Activated T-cell treated with anti-CD3 and anti-CD28 coated beads, Interleukin-2, amount 50 U/mL, for 4 hours (primary cell): ENCODE results near the gene PXDN. TPM values are rescaled to one million over a fixed set of nuclear protein-coding genes. Genes with fewer than 3 reads are reported as not detected.
A peak's percentile ranks its signal among the peaks of the same experiment; 100 is the strongest.
"Not testable (repeated sequence)": the region's sequence is repeated elsewhere in the genome, so short reads cannot be mapped to it uniquely, and the experiment has no call there.

Source experiments
- ATAC-seq, 2 donors: fragments of 200-7000 bp; cut with Tn5 transposase; one replicate each; pipeline ENCODE4 v1.10.0; 2021
- DNase-seq: peaks from one replicate; pipeline ENCODE4 v3.0.0-alpha.2; 2020
- H3K27me3 Mint-ChIP-seq: one replicate; pipeline ENCODE4 v1.8.0; 2021; ENCODE audit warnings: low read depth, mixed read lengths
- H3K36me3 Mint-ChIP-seq: one replicate; pipeline ENCODE4 v1.8.0; 2022; ENCODE audit warnings: mixed read lengths; ENCODE audit not compliant: insufficient read depth
- H3K4me1 Mint-ChIP-seq: one replicate; pipeline ENCODE4 v1.8.0; 2021; ENCODE audit warnings: low read depth, mixed read lengths
- H3K4me3 Mint-ChIP-seq: one replicate; pipeline ENCODE4 v1.8.0; 2021; ENCODE audit warnings: mild to moderate bottlenecking, moderate library complexity, mixed read lengths
- H3K9me3 Mint-ChIP-seq: one replicate; pipeline ENCODE4 v1.8.0; 2021; ENCODE audit warnings: mixed read lengths
- total RNA-seq, 3 donors: library from RNA; stranded (reverse); gene quantifications; one replicate each; pipeline ENCODE4 v1.2.1, GENCODE V29; 2021

The PXDN gene
- total RNA-seq, 3 donors from 2014 or later = 0.76 to 1.2 (median 1.2) TPM

DNA sequence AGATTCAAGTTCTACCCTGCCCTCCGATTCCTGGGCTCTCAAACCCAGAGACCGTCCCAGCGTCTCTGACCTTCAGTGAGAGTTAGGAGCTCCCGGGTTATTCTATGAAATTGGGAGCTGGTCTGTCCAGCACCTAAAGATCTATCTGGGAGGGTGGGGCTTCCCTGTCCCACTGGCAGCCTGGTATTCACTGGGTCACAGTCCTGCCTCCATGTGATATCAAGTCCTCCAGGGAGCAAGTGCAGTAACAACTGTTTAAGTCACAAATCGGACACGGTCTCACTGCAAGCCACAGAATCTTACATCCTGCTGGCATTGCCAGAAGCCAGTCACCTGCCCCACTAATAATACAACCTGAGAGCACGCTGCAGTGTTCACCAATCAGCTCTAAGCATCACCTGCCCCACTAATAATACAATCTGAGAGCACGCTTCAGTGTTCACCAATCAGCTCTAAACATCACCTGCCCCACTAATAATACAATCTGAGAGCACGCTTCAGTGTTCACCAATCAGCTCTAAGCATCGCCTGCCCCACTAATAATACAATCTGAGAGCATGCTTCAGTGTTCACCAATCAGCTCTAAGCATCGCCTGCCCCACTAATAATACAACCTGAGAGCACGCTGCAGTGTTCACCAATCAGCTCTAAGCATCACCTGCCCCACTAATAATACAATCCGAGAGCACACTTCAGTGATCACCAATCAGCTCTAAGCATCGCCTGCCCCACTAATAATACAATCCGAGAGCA is 38.0 kb downstream of the PXDN start:
- not testable (repeated sequence) for H3K4me3 Mint-ChIP-seq, H3K36me3 Mint-ChIP-seq, H3K4me1 Mint-ChIP-seq, H3K27me3 Mint-ChIP-seq, ATAC-seq, DNase-seq, H3K9me3 Mint-ChIP-seq

DNA sequence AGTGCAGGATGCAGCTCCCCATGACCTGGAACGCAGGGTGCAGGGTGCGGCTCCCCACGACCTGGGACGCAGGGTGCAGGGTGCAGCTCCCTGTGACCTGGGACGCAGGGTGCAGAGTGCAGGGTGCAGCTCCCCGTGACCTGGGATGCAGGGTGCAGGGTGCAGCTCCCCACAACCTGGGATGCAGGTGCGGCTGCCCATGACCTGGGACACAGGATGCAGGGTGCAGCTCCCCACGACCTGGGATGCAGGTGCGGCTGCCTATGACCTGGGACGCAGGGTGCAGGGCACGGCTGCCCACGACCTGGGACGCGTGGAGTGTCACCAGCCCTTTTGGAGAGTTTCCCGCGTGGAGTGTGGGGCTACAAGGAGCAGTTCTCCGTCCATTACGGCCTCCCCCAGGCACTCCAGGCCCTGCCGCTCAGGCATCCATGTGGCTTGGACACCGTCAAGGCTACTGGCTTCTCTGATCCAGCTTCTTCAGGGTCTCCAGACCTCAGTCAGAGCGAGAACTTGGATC is 38.7 kb downstream of the PXDN start:
- peaks cover 5% of the 10 kb centered on the region for H3K27me3 Mint-ChIP-seq
- no peaks in the 10 kb centered on the region for H3K9me3 Mint-ChIP-seq
- DNase-seq = no peak
- H3K4me1 Mint-ChIP-seq = peaks cover 1% of the 10 kb centered on the region
- no peak for ATAC-seq
- no peak overlapping the region for H3K4me3 Mint-ChIP-seq
- H3K36me3 Mint-ChIP-seq = no peaks in the 10 kb centered on the region

DNA sequence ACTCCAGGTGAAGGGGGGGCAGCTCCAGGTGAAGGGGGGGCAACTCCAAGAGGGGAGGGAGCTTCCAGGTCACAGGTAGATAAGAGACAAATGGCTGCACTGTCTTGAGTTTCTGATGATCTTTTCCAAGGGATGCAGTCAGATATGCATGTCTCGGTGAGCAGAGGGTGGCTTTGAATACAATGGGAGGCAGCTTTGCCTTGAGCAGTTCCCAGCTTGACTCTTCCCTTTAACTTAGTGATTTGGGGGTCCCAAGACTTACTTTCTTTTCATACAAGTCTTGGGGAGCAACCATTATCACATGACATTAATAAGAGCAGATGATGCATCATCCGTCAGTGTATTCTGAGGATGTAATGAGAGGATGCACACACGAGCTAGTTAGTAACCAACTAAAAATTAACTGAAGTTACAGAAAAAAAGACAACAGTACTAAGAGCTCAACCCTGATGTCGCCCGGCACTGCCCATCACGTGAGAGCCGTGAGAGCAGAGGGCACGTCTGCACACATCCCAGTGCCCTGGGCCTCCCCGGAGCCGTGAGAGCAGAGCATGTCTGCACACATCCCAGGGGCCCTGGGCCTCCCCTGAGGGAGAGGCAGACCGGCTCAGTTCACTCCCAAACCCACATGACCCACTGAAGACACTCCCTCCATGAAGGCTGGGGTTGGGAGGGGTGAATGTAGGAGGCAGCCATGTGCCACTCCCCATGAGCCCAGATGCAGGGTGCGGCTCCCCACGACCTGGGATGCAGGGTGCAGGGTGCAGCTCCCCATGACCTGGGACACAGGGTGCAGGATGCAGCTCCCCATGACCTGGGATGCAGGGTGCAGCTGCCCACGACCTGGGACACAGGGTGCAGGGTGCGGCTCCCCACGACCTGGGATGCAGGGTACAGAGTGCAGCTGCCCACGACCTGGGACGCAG is 39.4 kb downstream of the PXDN start:
- ATAC-seq (no peak), DNase-seq (no peak)
- H3K27me3 Mint-ChIP-seq = peaks cover 5% of the 10 kb centered on the region
- H3K9me3 Mint-ChIP-seq = no peaks in the 10 kb centered on the region
- no peaks in the 10 kb centered on the region for H3K36me3 Mint-ChIP-seq
- H3K4me1 Mint-ChIP-seq = peaks cover 1% of the 10 kb centered on the region
- no peak overlapping the region for H3K4me3 Mint-ChIP-seq

DNA sequence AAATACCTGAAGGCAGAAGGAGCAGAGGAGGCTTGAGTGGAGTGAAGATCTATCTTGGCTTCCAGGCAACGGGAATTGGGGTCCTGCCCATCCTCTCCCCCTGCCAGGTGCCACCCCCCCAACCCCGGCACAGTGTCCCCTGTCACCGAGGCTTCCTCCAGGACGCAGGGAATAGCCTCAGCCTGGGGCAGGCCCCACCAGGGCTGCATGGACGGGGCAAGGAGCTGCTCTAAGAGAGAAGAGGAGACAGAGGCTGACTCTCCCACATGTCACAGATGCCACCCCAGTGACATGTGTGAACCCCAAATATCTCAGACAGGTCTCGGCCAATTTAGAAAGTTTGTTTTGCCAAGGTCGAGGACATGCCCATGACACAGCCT is 42.1 kb downstream of the PXDN start:
- no peaks in the 10 kb centered on the region for H3K9me3 Mint-ChIP-seq
- H3K27me3 Mint-ChIP-seq = peaks cover 5% of the 10 kb centered on the region
- no peaks in the 10 kb centered on the region for H3K36me3 Mint-ChIP-seq
- no peak for DNase-seq
- no peaks in the 10 kb centered on the region for H3K4me1 Mint-ChIP-seq
- no peak for ATAC-seq
- H3K4me3 Mint-ChIP-seq = no peak overlapping the region

DNA sequence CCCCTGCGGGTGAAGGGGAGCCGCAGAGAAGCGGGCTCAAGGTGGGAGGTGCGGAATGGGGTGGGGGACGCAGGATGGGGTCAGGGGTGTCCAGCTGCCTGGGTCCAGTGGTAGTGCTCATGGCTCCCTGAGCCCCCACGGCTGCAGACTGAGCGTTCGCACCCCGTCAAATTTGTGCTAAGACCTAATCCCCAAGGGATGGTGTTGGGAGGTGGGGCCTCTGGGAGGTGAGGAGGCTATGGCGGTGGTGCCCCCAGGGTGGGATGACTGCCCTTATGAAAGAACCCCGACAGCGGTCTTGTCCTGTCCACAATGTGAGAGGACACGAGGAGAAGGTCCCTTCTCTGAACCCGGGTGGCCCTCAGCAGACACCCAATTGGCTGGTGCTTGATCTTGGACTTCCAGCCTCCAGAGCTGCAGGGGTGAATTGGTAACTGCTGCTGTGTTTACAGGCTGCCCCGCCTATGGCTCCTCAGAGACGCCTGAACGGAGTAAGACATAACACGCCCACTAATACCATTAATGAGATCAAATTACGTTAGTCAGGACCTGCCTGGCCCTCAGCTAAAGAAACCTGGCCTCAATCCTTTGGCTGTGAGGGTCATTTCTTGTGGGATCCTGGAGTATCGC is 42.6 kb downstream of the PXDN start:
- Mint-ChIP-seq H3K4me3 (no peak overlapping the region), H3K27me3 (peaks cover 5% of the 10 kb centered on the region), H3K4me1 (no peaks in the 10 kb centered on the region), H3K9me3 (peaks cover under 1% of the 10 kb centered on the region), H3K36me3 (no peaks in the 10 kb centered on the region)
- ATAC-seq = no peak
- no peak for DNase-seq

DNA sequence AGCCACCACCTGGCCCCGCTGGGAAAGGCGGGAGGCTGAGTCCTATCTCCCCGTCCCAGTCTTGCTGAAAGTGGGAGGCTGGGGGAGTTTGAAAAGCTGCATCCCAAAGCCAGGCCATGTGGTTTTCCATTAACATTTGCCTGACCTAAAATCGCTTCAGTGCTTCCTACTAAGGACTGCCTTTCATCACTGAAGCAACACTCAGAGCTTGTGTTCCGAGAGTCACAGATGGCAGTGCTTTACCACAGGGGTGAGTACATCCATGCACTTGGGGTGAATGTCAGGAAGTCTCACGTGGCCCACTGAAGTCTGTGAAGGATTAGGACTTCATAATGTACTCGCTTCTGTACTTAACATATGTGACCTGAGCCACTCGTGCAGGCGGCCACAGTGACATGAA is 43.3 kb downstream of the PXDN start:
- Mint-ChIP-seq H3K9me3 (peaks cover 6% of the 10 kb centered on the region), H3K4me1 (no peaks in the 10 kb centered on the region), H3K4me3 (no peak overlapping the region), H3K27me3 (peaks cover 5% of the 10 kb centered on the region), H3K36me3 (no peaks in the 10 kb centered on the region)
- ATAC-seq (no peak), DNase-seq (no peak)

DNA sequence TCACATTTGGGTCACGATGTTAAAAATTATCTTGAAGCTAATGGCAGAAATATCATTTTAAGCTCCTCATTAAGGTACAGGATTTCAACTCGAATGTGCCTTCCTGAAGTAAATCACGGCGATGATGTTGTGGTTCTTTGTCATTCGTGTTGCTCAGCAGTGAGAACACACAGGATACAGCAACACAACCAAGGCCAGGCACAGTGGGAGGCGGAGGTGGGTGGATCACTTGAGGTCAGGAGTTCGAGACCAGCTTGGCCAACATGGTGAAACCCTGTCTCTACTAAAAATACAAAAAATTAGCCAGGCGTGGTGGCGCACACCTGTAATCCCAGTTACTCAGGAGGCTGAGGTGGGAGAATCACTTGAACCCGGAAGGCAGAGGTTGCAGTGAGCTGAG is 43.9 kb downstream of the PXDN start:
- not testable (repeated sequence) for H3K36me3 Mint-ChIP-seq, H3K4me3 Mint-ChIP-seq, H3K9me3 Mint-ChIP-seq, DNase-seq, H3K4me1 Mint-ChIP-seq, ATAC-seq, H3K27me3 Mint-ChIP-seq

DNA sequence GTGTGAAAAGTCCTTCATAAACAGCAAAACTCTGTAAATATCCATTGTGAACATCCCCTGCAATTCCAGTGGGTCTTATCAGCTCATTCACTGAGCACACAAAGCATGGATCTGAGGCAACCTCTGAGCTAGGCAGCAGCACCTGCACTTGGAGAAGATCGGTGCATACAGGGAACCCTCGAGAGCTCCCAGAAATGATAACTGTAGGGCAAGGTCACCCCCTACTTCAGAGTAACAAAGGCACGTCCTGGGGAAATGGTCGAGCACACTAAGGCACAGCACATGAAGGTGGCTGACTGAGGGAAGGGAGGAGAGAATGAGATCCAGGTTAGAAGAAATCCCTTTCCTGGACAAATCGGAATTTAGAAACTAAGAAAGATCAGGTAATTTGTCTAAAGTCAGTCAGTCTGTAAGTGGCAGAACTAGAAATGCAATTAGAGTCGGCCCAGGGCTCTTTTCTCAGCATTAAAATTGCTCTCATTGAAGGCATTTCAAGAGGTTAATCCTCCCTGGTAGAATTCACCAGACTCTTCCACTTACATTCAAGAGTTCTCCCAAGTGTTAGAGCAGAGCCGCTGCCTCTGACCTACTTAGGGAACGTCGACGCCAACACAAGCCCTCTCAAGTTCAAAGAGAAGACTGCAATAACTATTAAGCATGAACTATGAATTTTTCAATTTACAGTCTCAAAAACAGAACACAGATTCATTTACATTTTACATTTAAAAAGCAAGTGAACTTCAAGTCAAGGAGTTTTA is 45.9 kb downstream of the PXDN start:
- no peaks in the 10 kb centered on the region for H3K4me1 Mint-ChIP-seq
- no peak for DNase-seq
- H3K27me3 Mint-ChIP-seq = peaks cover 1% of the 10 kb centered on the region
- H3K9me3 Mint-ChIP-seq = peaks cover 6% of the 10 kb centered on the region
- no peak overlapping the region for H3K4me3 Mint-ChIP-seq
- no peaks in the 10 kb centered on the region for H3K36me3 Mint-ChIP-seq
- no peak for ATAC-seq

DNA sequence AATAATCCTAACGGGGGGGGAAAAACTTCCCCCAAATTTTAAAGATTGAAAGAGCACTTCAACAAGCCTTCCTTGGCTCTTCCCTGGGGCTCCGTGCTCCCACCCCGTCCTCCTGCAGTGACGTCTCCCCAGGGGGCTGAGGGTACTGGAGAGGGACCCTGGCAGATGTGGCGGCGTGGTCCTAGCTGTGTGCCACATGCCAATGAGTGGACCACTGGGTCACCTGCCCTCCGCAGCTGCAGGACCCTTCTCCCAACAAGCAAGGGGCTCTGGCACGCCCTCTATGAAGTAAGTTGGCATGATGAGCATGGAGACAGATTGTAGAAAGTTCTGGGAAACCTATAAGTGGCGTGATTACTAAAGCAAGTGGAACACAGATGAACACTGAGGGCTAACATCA is 46.7 kb downstream of the PXDN start:
- no peak for DNase-seq

DNA sequence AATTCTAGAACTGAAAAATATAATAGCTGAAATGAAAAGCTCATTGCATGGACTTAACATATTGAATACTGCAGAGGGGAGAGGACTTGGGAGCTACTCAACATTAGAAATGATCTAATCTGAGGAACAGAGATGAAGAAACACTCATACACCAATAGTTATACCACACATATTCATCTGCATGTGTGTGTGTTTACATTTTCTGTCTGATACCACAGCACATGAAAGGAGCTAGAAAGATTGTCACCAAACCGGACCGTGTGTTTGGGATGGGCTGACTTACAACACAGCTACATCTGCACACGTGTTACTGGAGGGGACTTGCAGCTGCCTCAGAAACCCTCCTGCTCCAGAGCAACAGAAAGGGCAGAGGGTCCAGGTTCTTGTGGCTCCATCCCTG is 47.8 kb downstream of the PXDN start:
- Mint-ChIP-seq H3K9me3 (peaks cover 6% of the 10 kb centered on the region), H3K4me3 (no peak overlapping the region), H3K27me3 (no peaks in the 10 kb centered on the region), H3K4me1 (no peaks in the 10 kb centered on the region), H3K36me3 (no peaks in the 10 kb centered on the region)
- DNase-seq (no peak), ATAC-seq (no peak)

More for the DNA sequence above, 46.7 kb downstream of the PXDN start:
- Mint-ChIP-seq H3K9me3 (peaks cover 6% of the 10 kb centered on the region), H3K36me3 (no peaks in the 10 kb centered on the region), H3K4me1 (no peaks in the 10 kb centered on the region), H3K27me3 (peaks cover 1% of the 10 kb centered on the region), H3K4me3 (no peak overlapping the region)
- ATAC-seq = no peak

DNA sequence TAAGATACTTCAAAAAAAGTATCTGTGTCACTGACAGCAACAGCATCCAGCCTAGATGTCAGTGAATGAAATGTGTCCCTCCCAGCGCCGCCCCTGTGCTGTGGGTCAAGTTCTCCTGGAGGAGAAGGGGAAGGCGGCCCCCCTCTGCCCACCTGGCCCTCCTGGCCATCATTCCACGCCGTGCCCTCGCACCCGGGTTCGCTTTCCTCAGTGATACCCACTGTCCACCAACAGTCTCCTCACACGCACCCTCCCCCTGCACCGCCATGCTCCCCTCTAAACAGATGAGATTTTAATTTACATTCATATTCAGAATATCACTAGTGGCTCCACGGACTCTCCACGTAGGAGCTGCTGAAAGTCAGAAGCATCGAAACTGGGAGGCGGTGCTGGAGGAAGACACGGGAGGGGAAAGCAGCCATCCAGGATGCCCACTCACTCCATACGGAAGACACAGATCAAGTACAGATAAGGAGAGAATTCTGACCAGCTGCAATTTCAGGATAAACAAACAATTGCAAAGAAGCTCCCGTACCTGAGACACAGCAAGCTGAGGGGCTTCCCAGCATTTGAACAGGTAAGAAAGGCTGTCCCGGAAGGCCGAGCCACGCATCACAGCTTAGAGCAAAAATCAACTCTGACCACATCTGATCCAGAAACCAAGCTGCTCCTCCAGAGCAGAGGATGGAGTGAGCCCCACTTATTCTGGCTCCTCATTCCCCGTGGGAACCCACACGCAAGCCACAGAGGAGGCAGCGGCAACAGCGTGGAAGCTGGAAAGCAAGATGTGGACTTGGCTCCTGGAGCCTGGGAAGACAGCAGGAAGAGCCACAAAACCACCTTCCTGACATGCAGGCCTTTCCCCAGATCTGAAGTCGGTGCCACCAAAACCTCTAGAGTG is 49.7 kb downstream of the PXDN start:
- DNase-seq (no peak), ATAC-seq (no peak)
- Mint-ChIP-seq H3K9me3 (peaks cover 6% of the 10 kb centered on the region), H3K4me1 (no peaks in the 10 kb centered on the region), H3K4me3 (no peak overlapping the region), H3K27me3 (no peaks in the 10 kb centered on the region), H3K36me3 (no peaks in the 10 kb centered on the region)

DNA sequence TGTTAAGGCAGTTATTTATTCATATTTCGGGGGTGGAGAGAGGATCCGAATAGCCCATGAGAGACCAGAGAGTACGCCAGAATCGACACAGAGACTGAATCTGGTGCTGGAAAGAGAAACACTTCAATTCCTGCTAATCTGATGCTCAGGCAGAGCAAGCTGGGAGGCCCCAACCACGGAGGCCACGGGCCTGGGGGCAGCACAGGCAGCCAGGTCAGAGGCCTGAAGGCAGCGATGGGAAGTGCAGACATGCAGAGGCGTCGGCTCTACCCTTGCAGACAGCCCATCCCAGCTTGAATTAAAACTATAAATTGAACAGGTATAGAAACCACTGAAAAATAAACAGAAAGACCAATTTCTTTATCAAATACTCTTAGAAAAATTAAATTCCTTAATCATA is 50.6 kb downstream of the PXDN start:
- H3K27me3 Mint-ChIP-seq = no peaks in the 10 kb centered on the region
- no peak overlapping the region for H3K4me3 Mint-ChIP-seq
- no peaks in the 10 kb centered on the region for H3K36me3 Mint-ChIP-seq
- no peaks in the 10 kb centered on the region for H3K4me1 Mint-ChIP-seq
- DNase-seq (no peak), ATAC-seq (no peak)
- peaks cover 6% of the 10 kb centered on the region for H3K9me3 Mint-ChIP-seq

DNA sequence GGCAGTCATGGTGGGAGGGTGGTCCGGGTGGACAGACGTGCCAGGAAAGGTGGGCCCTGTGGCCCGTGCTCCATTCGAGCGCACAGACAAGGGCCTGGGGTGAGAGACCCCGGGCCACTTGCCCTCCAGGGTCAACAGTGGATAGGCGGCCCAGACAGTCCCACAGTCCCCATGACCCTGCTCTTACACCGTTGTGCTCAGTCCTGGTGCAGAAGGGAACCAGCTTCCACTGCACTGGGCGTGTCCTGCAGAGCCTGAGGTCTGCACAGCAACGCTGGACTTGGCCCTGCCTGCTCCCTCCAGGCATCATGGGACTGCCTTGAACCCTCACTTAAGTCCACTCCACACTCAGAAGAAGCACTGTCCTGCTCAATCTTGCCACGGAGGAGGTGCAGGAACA is 52.0 kb downstream of the PXDN start:
- H3K4me3 Mint-ChIP-seq = no peak overlapping the region
- no peaks in the 10 kb centered on the region for H3K36me3 Mint-ChIP-seq
- no peaks in the 10 kb centered on the region for H3K27me3 Mint-ChIP-seq
- DNase-seq = no peak
- ATAC-seq = peak in 1 of 2 donors; percentile 10
- H3K9me3 Mint-ChIP-seq = peaks cover 6% of the 10 kb centered on the region
- H3K4me1 Mint-ChIP-seq = no peaks in the 10 kb centered on the region
